ENCODE data around the gene ETV5. TPM values are rescaled to one million over a fixed set of nuclear protein-coding genes. Genes with fewer than 3 reads are reported as not detected.
A peak's percentile ranks its signal among the peaks of the same experiment; 100 is the strongest.

Gene ETV5
- total RNA-seq, 1 donor from 2014 or later: 17.1 TPM

GRCh38 chr3:186115239-186115996 is 6.5 kb upstream of the ETV5 start:
- no peak overlapping the region for H3K4me3 ChIP-seq (ENCODE audit: low read depth, low read length)
- TF ChIP-seq, protein P1, sequence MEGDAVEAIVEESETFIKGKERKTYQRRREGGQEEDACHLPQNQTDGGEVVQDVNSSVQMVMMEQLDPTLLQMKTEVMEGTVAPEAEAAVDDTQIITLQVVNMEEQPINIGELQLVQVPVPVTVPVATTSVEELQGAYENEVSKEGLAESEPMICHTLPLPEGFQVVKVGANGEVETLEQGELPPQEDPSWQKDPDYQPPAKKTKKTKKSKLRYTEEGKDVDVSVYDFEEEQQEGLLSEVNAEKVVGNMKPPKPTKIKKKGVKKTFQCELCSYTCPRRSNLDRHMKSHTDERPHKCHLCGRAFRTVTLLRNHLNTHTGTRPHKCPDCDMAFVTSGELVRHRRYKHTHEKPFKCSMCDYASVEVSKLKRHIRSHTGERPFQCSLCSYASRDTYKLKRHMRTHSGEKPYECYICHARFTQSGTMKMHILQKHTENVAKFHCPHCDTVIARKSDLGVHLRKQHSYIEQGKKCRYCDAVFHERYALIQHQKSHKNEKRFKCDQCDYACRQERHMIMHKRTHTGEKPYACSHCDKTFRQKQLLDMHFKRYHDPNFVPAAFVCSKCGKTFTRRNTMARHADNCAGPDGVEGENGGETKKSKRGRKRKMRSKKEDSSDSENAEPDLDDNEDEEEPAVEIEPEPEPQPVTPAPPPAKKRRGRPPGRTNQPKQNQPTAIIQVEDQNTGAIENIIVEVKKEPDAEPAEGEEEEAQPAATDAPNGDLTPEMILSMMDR (conservative IDR thresholded peaks at IDR 0.05; ENCODE audit: low read depth, low read length): no peak
- no peak for DNase-seq (ENCODE audit: low read depth)

DNA sequence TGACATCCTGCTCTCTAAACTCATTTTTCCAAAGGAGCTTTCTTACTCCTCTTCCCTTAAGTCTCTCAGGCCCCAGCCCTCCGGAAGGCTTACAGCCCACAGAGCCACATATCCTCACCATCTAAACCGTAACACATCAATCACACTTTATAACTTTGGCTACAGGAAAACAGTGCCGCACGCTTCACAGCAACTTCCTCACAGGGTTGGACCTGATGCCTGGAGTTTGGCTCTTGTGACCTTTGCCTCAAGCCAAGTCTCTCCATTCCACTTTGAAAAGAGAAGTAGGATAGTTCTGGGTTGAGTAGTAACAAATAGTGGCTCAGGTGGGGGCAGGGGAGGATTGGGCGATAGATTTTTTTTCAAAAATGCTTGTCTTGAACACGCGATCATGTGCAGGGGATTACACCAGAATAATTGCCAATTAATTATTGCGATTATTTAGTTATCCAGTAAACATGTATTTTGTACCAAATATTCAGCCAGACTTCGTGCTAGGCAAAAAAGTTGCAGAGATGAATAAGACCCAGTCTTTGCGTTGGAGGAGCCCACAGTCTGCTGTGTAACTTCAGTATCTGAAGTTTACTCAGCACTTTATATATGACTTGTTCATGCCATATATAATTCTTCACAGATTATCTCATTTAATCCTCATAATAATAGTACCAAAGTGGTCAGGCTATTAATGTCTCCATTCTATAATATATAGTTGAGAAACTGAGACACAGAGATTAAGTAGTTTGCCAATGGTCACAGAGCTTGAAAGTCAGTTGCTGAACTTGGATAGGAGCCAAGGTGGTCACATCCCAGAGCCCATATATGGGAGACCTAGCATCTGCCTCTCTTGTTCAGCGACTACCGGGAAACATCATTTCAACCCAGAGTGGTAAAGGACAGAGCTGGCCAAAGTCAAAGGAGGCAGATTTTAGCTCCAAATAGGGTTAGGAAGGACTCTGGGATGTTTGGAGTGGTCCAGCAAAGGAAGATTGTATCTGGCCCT is 2.4 kb upstream of the ETV5 start:
- no peak for DNase-seq (ENCODE audit: low read depth)
- TF ChIP-seq, protein P1 (conservative IDR thresholded peaks at IDR 0.05; ENCODE audit: low read depth, low read length): no peak
- H3K4me3 ChIP-seq (ENCODE audit: low read depth, low read length): no peak overlapping the region

DNA sequence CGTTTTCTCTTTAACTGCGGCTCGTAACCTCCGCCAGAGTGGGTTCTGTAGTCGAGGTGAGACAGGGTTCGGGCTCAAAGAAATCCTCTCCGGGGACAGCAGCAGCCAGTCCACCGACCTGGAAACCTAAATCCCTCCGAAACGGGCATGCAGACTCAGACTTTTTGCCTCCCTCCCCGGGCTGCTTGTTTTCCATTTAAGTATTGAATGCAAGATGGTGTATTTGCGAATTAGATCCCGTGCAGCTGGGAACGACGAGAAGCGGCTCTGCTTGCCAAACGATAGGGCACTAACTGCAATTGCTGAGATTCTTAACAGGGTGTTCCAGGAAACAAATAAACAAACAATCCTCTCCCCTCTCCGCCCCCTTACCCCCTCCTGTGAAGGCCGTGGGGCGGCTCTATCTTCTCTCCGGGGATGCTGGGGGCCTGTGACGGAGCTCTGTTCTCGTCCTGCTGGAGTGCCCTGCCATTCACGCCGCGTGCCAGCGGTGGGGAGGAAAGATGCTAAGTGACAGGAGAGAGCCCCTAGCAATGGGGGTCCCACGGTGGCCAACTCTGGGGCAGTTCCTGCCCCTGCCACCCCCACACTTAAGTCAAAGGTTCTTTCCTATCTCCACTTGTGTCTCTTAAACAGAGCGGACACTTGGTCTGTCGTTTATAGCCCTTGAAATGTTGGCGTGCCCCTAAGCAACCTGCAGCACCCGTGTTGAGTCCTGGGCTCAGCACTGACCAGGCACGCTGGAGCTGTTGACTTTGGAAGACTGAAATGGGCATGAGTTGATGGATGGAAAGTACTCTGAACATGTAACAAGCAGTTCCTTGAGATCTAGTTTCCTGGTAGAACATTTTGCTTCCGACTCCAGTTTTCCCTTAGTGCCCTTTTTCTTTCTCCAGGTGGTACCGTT is 1.3 kb upstream of the ETV5 start:
- peak overlapping the region; percentile 69 for H3K4me3 ChIP-seq (ENCODE audit: low read depth, low read length)
- no peak for DNase-seq (ENCODE audit: low read depth)
- TF ChIP-seq, protein P1 (conservative IDR thresholded peaks at IDR 0.05; ENCODE audit: low read depth, low read length): no peak

DNA sequence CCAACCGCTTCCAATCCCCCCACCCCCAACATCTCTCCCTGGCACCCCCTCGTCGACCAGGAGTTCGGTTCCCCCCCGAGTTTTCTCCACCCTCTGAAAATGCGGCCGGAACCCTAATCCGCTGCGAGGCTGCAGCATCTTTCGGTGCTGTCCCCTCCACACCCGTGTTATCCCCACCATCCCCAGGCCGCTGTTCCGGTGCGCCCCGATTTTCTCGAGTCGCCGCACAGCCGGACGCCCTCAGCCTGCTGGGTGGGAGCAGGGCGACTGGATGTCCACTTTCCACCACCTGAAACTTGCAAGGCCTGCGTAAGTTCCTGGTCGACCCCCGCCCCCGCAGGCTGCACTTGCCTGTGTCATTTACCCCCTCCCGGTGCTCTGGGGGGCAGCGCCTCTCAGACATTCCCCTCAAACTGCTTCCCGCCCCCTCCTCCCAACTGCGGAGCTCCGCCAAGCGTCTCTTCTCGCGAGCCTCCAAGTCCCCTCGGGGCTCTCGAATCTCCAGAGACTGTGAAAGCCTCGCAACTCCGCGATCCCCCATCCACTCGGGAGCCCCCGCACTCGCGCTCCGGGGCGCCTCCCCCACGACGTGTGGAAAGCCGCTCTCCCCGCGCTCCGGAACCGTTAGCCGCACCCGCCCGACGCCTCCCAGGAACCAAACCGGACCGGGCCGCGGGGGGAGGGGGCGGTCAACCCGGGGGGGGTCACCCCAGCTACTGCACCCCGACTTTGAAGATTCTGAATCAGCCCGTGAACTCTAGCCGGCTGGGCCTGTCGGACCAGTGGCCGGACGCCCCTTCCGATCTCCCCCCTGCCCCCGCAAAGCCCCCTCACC is 566 bp downstream of the ETV5 start:
- H3K4me3 ChIP-seq (ENCODE audit: low read depth, low read length): peak overlapping the region; percentile 96
- no peak for DNase-seq (ENCODE audit: low read depth)
- TF ChIP-seq, protein P1 (conservative IDR thresholded peaks at IDR 0.05; ENCODE audit: low read depth, low read length): no peak

- TF ChIP-seq, protein P1 (conservative IDR thresholded peaks at IDR 0.05; ENCODE audit: low read depth, low read length): no peak
- no peak for DNase-seq (ENCODE audit: low read depth)
Observed at GRCh38 chr3:186107215-186108105, 1.4 kb downstream of the ETV5 start.

More at GRCh38 chr3:186107215-186108105, 1.4 kb downstream of the ETV5 start:
- peak overlapping the region; percentile 96 for H3K4me3 ChIP-seq (ENCODE audit: low read depth, low read length)

All from epithelial cell of proximal tubule (primary cell).